DOHH2 (cell line): ENCODE results near the gene USP48.
A peak's percentile ranks its signal among the peaks of the same experiment; 100 is the strongest.
"Not testable (repeated sequence)": the region's sequence is repeated elsewhere in the genome, so short reads cannot be mapped to it uniquely, and the experiment has no call there.

Experiments used
- H3F3A ChIP-seq: fragments of 200-600 bp; sonication (generic), shearing (Covaris generic); 2 replicates; pipeline ENCODE4 v1.6.0; 2016; ENCODE audit warnings: antibody characterized with exemption, mild to moderate bottlenecking; ENCODE audit not compliant: control insufficient read depth, insufficient read depth
- H3K27ac ChIP-seq: fragments of 200-600 bp; sonication (generic); 2 replicates; pipeline ENCODE4 v1.5.1; 2014; ENCODE audit warnings: low read depth, mild to moderate bottlenecking, low read length, moderate library complexity
- H3K27me3 ChIP-seq: fragments of 200-600 bp; sonication (generic); 2 replicates; pipeline ENCODE4 v1.6.1; 2014; ENCODE audit warnings: mild to moderate bottlenecking, low read length, mixed read lengths; ENCODE audit not compliant: control insufficient read depth
- H3K36me3 ChIP-seq: fragments of 200-600 bp; sonication (generic); 2 replicates; pipeline ENCODE4 v1.6.1; 2014; ENCODE audit warnings: mild to moderate bottlenecking, low read length, moderate library complexity, mixed read lengths; ENCODE audit not compliant: control insufficient read depth
- H3K4me1 ChIP-seq: fragments of 200-600 bp; sonication (generic); 2 replicates; pipeline ENCODE4 v1.6.1; 2014; ENCODE audit warnings: mild to moderate bottlenecking, low read length, mixed read lengths; ENCODE audit not compliant: control insufficient read depth
- H3K4me2 ChIP-seq: fragments of 200-600 bp; sonication (generic); 2 replicates; pipeline ENCODE4 v1.6.0; 2014; ENCODE audit warnings: mild to moderate bottlenecking, low read length, moderate library complexity
- H3K4me3 ChIP-seq: fragments of 200-600 bp; sonication (generic); 2 replicates; pipeline ENCODE4 v1.5.1; 2014; ENCODE audit warnings: mild to moderate bottlenecking, low read length, mixed read lengths
- H3K79me2 ChIP-seq: fragments of 200-600 bp; sonication (generic); 2 replicates; pipeline ENCODE4 v1.6.1; 2014; ENCODE audit warnings: mild to moderate bottlenecking, low read length, mixed read lengths; ENCODE audit not compliant: control insufficient read depth
- H3K9me2 ChIP-seq: fragments of 200-600 bp; sonication (generic); replicated peaks from 2 replicates; pipeline ENCODE4 v1.6.1; 2014; ENCODE audit warnings: mild to moderate bottlenecking, low read length, mixed read lengths; ENCODE audit not compliant: control insufficient read depth
- H3K9me3 ChIP-seq: fragments of 200-600 bp; sonication (generic); 2 replicates; pipeline ENCODE4 v1.6.1; 2014; ENCODE audit warnings: antibody characterized with exemption, low read length, mixed read lengths; ENCODE audit not compliant: control insufficient read depth, insufficient read depth
- H4K20me1 ChIP-seq: fragments of 200-600 bp; sonication (generic); 2 replicates; pipeline ENCODE4 v1.6.0; 2014; ENCODE audit warnings: low read depth, mild to moderate bottlenecking, antibody characterized with exemption, low read length, moderate library complexity; ENCODE audit not compliant: control insufficient read depth, insufficient read depth
- CTCF ChIP-seq: fragments of 200-600 bp; sonication (generic); IDR thresholded peaks from one replicate; pipeline ENCODE4 v1.5.1; 2014; ENCODE audit warnings: antibody characterized with exemption, mild to moderate bottlenecking, low read depth, low read length; ENCODE audit not compliant: poor library complexity, severe bottlenecking
- EZH2phosphoT487 ChIP-seq: fragments of 200-600 bp; sonication (generic); IDR thresholded peaks from 2 replicates; pipeline ENCODE4 v1.6.1; 2017; ENCODE audit warnings: borderline replicate concordance, mild to moderate bottlenecking, antibody characterized with exemption, low read length, moderate library complexity, mixed read lengths

Gene USP48

GRCh38 chr1:21770201-21770600 is 12.7 kb downstream of the USP48 start:
- Histone ChIP-seq H4K20me1 (peaks cover 7% of the 10 kb centered on the region), H3K27ac (no peak overlapping the region)

GRCh38 chr1:21767106-21767505 is 15.8 kb downstream of the USP48 start:
- H3K36me3 ChIP-seq, H3K27ac ChIP-seq, H3K9me3 ChIP-seq, H3K9me2 ChIP-seq, H3K4me3 ChIP-seq, H3K4me2 ChIP-seq, H3K27me3 ChIP-seq: not testable (repeated sequence)
- Histone ChIP-seq H4K20me1 (peaks cover 13% of the 10 kb centered on the region), H3K4me1 (peaks cover 44% of the 10 kb centered on the region), H3F3A (peaks cover 13% of the 10 kb centered on the region), H3K79me2 (peaks cover 98% of the 10 kb centered on the region)

More at GRCh38 chr1:21770201-21770600, 12.7 kb downstream of the USP48 start:
- Histone ChIP-seq H3F3A (no peaks in the 10 kb centered on the region), H3K4me3 (no peak overlapping the region), H3K36me3 (no peaks in the 10 kb centered on the region), H3K9me3 (no peaks in the 10 kb centered on the region), H3K79me2 (peaks cover 99% of the 10 kb centered on the region), H3K27me3 (no peaks in the 10 kb centered on the region), H3K4me2 (no peak overlapping the region), H3K4me1 (peaks cover 30% of the 10 kb centered on the region), H3K9me2 (no peaks in the 10 kb centered on the region)
- TF ChIP-seq CTCF = no peak
- TF ChIP-seq EZH2phosphoT487 = no peak

GRCh38 chr1:21766210-21766609 is 16.7 kb downstream of the USP48 start:
- Histone ChIP-seq H4K20me1 (peaks cover 13% of the 10 kb centered on the region), H3K9me3 (no peaks in the 10 kb centered on the region), H3K36me3 (no peaks in the 10 kb centered on the region), H3K27me3 (no peaks in the 10 kb centered on the region), H3K9me2 (no peaks in the 10 kb centered on the region), H3K4me1 (peaks cover 53% of the 10 kb centered on the region), H3K27ac (no peak overlapping the region), H3K4me3 (no peak overlapping the region), H3K79me2 (peaks cover 99% of the 10 kb centered on the region), H3K4me2 (no peak overlapping the region), H3F3A (peaks cover 13% of the 10 kb centered on the region)
- TF ChIP-seq EZH2phosphoT487 = no peak
- TF ChIP-seq CTCF = no peak

- Histone ChIP-seq H4K20me1 (peaks cover 13% of the 10 kb centered on the region), H3F3A (peaks cover 13% of the 10 kb centered on the region), H3K27ac (peak overlapping the region; percentile 77), H3K79me2 (peaks cover 99% of the 10 kb centered on the region), H3K4me3 (0 out of 2 replicates have a peak overlapping the region, but pooled peaks have one; percentile 15), H3K36me3 (no peaks in the 10 kb centered on the region), H3K27me3 (no peaks in the 10 kb centered on the region), H3K4me2 (peak overlapping the region; percentile 59), H3K9me3 (no peaks in the 10 kb centered on the region), H3K4me1 (peaks cover 62% of the 10 kb centered on the region), H3K9me2 (no peaks in the 10 kb centered on the region)
- TF ChIP-seq CTCF (no peak), EZH2phosphoT487 (no peak)
Observed at GRCh38 chr1:21764615-21765423, 18.1 kb downstream of the USP48 start.
